Measurements from ENCODE around the gene LRRC19. TPM values are rescaled to one million over a fixed set of nuclear protein-coding genes. Genes with fewer than 3 reads are reported as not detected.
A peak's percentile ranks its signal among the peaks of the same experiment; 100 is the strongest.

LRRC19 gene
- total RNA-seq, 1 donor from 2014 or later, result 0.29 TPM

GRCh38 chr9:26949637-26950069 is 55.8 kb downstream of the LRRC19 start:
- no peak for TF ChIP-seq CTCF (conservative IDR thresholded peaks at IDR 0.05)
- no peak overlapping the region for H3K27ac Mint-ChIP-seq
- peak overlapping the region; percentile 42 for H3K4me3 Mint-ChIP-seq
- H3K36me3 Mint-ChIP-seq, result no peaks in the 10 kb centered on the region
- DNase-seq (ENCODE audit: extremely low spot score, unreplicated experiment), result no peak
- H3K9me3 Mint-ChIP-seq, result no peaks in the 10 kb centered on the region
- H3K4me1 Mint-ChIP-seq (ENCODE audit: unreplicated experiment), result peaks cover 10% of the 10 kb centered on the region
- no peaks in the 10 kb centered on the region for H3K27me3 Mint-ChIP-seq

GRCh38 chr9:26947736-26948135 is 57.7 kb downstream of the LRRC19 start:
- Mint-ChIP-seq H3K36me3 (peaks cover 6% of the 10 kb centered on the region), H3K9me3 (no peaks in the 10 kb centered on the region), H3K27me3 (no peaks in the 10 kb centered on the region), H3K4me3 (peak overlapping the region; percentile 98), H3K27ac (peak overlapping the region; percentile 100), H3K4me1 (ENCODE audit: unreplicated experiment) (peaks cover 16% of the 10 kb centered on the region)
- DNase-seq (ENCODE audit: extremely low spot score, unreplicated experiment), result no peak
- no peak for TF ChIP-seq CTCF (conservative IDR thresholded peaks at IDR 0.05)

GRCh38 chr9:26946753-26947727 is 58.4 kb downstream of the LRRC19 start, which contains the start of gene PLAA:
TSS of gene PLAA (minus strand) at chr9:26947242. CDS start at chr9:26947045, 197 bp downstream.
- H3K36me3 Mint-ChIP-seq, result peaks cover 9% of the 10 kb centered on the region
- no peak for TF ChIP-seq CTCF (conservative IDR thresholded peaks at IDR 0.05)
- peak within 1 kb of the TSS; percentile 100 for H3K27ac Mint-ChIP-seq
- peak within 1 kb of the TSS; percentile 98 for H3K4me3 Mint-ChIP-seq
- H3K4me1 Mint-ChIP-seq (ENCODE audit: unreplicated experiment), result peaks cover 18% of the 10 kb centered on the region
- H3K9me3 Mint-ChIP-seq, result no peaks in the 10 kb centered on the region
- no peaks in the 10 kb centered on the region for H3K27me3 Mint-ChIP-seq
- peak; percentile 85 for DNase-seq (ENCODE audit: extremely low spot score, unreplicated experiment)

- no peaks in the 10 kb centered on the region for H3K27me3 Mint-ChIP-seq
- TF ChIP-seq CTCF (conservative IDR thresholded peaks at IDR 0.05), result no peak
- H3K27ac Mint-ChIP-seq, result peak overlapping the region; percentile 100
- H3K36me3 Mint-ChIP-seq, result peaks cover 14% of the 10 kb centered on the region
- peak overlapping the region; percentile 98 for H3K4me3 Mint-ChIP-seq
- H3K9me3 Mint-ChIP-seq, result no peaks in the 10 kb centered on the region
- peaks cover 23% of the 10 kb centered on the region for H3K4me1 Mint-ChIP-seq (ENCODE audit: unreplicated experiment)
- DNase-seq (ENCODE audit: extremely low spot score, unreplicated experiment), result no peak
Measured at GRCh38 chr9:26945591-26945990, 59.9 kb downstream of the LRRC19 start.

Other genes starting within 250 kb of the LRRC19 start
- gene CAAP1, start 112.9 kb downstream of the LRRC19 start, total RNA-seq (ENCODE audit: low replicate concordance), result 18.2 and 20.2 TPM in 2 replicates
- gene PLAA, start 58.4 kb downstream of the LRRC19 start, total RNA-seq (ENCODE audit: low replicate concordance), result 29.3 and 32.5 TPM in 2 replicates
- gene IFT74, start 49.3 kb downstream of the LRRC19 start, total RNA-seq (ENCODE audit: low replicate concordance), result 15.5 and 19.3 TPM in 2 replicates
- gene TEK, start 103.6 kb upstream of the LRRC19 start, total RNA-seq (ENCODE audit: low replicate concordance), result 0.63 and 0.74 TPM in 2 replicates